ENCODE results near the gene PDCL3. TPM values are rescaled to one million over a fixed set of nuclear protein-coding genes. Genes with fewer than 3 reads are reported as not detected.

PDCL3 gene
- polyA plus RNA-seq, 2 of the 4 experiments (the other 2 are of a cell fraction) = 63.1 to 64.1 TPM

DNA sequence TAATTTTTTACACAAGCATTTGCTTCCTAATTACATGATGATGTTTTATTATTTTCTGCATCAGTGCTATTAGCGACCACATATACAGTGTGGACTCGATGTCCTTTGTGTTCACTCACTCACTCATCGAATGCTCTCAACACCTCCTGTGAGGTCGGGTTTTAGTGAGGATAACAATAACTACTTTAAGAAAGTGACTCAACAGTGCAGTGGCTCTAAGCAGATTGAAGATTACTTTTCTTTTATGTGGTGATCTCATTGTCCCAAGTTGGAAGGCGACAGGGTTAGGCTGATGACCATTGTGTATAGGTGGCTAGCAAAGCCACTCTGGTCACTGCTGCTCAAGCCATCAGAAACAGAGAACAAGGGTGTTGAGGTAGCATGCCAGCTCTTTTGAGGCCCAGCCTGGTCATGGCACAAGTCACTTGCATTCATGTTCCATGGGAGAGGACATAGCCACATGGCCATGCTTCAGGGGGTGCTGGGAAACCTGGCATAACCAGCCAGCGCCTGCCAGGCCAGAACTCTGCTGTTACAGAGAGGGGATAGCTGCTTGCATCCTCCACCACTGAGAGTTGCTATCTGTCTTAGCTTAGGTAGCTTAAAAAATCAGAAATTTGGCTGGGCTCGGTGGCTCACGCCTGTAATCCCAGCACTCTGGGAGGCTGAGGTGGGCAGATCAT, 60.4 kb downstream of the PDCL3 start:
- CTCF ChIA-PET = interaction anchor here (0.6 to 1.3 kb wide), 3 partner anchors 14 to 803 kb away, joined by 3 to 5 read pairs (median 4); no protein-coding TSS in a partner anchor
- H3K4me1 ChIP-seq = no peaks in the 10 kb centered on the region
- no peak for DNase-seq (ENCODE audit: low read depth in 1 of 2, low spot score in 1 of 2)
- H3K9me3 ChIP-seq = peaks cover 4% of the 10 kb centered on the region; the same call in 2 of the 3 replicates
- POLR2A ChIA-PET = no interaction called here
- H3K4me2 ChIP-seq = no peak overlapping the region
- no peak overlapping the region for H3K27ac ChIP-seq
- no peak for FAIRE-seq
- no peak overlapping the region for H3K4me3 ChIP-seq
- 70% methylated on average over 8 of the region's 8 CpGs for WGBS (ENCODE audit: missing lambda C conversion rate)
- TF ChIP-seq, protein P1, sequence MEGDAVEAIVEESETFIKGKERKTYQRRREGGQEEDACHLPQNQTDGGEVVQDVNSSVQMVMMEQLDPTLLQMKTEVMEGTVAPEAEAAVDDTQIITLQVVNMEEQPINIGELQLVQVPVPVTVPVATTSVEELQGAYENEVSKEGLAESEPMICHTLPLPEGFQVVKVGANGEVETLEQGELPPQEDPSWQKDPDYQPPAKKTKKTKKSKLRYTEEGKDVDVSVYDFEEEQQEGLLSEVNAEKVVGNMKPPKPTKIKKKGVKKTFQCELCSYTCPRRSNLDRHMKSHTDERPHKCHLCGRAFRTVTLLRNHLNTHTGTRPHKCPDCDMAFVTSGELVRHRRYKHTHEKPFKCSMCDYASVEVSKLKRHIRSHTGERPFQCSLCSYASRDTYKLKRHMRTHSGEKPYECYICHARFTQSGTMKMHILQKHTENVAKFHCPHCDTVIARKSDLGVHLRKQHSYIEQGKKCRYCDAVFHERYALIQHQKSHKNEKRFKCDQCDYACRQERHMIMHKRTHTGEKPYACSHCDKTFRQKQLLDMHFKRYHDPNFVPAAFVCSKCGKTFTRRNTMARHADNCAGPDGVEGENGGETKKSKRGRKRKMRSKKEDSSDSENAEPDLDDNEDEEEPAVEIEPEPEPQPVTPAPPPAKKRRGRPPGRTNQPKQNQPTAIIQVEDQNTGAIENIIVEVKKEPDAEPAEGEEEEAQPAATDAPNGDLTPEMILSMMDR (IDR thresholded peaks at IDR 0.05) = no peak
- TF ChIP-seq BHLHE40 (IDR thresholded peaks at IDR 0.05; ENCODE audit: low read depth, low read length) = no peak
- no peak for TF ChIP-seq RCOR1 (IDR thresholded peaks at IDR 0.05; ENCODE audit: low read depth, low read length)
- no peak for TF ChIP-seq TP53 (CRISPR knock-in tag; IDR thresholded peaks at IDR 0.05)
- TF ChIP-seq, protein P2, sequence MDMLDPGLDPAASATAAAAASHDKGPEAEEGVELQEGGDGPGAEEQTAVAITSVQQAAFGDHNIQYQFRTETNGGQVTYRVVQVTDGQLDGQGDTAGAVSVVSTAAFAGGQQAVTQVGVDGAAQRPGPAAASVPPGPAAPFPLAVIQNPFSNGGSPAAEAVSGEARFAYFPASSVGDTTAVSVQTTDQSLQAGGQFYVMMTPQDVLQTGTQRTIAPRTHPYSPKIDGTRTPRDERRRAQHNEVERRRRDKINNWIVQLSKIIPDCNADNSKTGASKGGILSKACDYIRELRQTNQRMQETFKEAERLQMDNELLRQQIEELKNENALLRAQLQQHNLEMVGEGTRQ (IDR thresholded peaks at IDR 0.05) = no peak
- TF ChIP-seq, protein P3, sequence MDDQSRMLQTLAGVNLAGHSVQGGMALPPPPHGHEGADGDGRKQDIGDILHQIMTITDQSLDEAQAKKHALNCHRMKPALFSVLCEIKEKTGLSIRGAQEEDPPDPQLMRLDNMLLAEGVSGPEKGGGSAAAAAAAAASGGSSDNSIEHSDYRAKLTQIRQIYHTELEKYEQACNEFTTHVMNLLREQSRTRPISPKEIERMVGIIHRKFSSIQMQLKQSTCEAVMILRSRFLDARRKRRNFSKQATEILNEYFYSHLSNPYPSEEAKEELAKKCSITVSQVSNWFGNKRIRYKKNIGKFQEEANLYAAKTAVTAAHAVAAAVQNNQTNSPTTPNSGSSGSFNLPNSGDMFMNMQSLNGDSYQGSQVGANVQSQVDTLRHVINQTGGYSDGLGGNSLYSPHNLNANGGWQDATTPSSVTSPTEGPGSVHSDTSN (IDR thresholded peaks at IDR 0.05) = no peak
- no peak for TF ChIP-seq JUNB (IDR thresholded peaks at IDR 0.05)
- no peak for TF ChIP-seq RNF2 (IDR thresholded peaks at IDR 0.05; ENCODE audit: borderline replicate concordance, low read depth)
- no peak for TF ChIP-seq MAFK (IDR thresholded peaks at IDR 0.05; ENCODE audit: partially characterized antibody)
- TF ChIP-seq FOSL2 (IDR thresholded peaks at IDR 0.05) = no peak
- TF ChIP-seq FOSL2 (CRISPR knock-in tag; IDR thresholded peaks at IDR 0.05) = no peak
- no peak for ATAC-seq

DNA sequence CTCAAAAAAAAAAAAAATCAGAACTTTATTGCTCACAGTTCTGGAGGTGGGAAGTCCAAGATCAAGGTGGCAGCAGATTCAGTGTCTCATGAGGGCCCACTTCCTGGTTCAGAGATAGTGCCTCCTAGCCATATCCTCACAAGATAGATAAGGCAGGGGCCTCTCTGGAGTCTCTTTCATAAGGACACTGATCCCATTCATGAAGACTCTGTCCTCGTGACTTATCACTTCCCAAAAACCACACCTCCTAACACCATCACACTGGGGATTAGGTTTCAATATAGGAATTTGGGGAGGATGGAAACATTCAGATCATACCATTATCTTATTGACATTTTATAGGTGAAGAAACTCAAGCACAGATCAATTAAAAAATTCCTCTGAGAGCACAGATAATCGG, 61.1 kb downstream of the PDCL3 start:
- H3K4me2 ChIP-seq = no peak overlapping the region
- no peak for DNase-seq (ENCODE audit: low read depth in 1 of 2, low spot score in 1 of 2)
- no peak overlapping the region for H3K27ac ChIP-seq
- no peak for FAIRE-seq
- no peak overlapping the region for H3K4me3 ChIP-seq
- no peaks in the 10 kb centered on the region for H3K4me1 ChIP-seq
- CTCF ChIA-PET = interaction anchor here (0.6 kb wide), 1 partner anchor 238 kb away, joined by 3 read pairs; no protein-coding TSS in a partner anchor
- POLR2A ChIA-PET = no interaction called here
- no peak for TF ChIP-seq EHMT2 (IDR thresholded peaks at IDR 0.05; ENCODE audit: low read depth)
- TF ChIP-seq HOXB13 (CRISPR knock-in tag; IDR thresholded peaks at IDR 0.05; ENCODE audit: low read depth) = no peak
- no peak for TF ChIP-seq TP53 (CRISPR knock-in tag; IDR thresholded peaks at IDR 0.05)
- no peak for TF ChIP-seq ZFP36 (IDR thresholded peaks at IDR 0.05; ENCODE audit: borderline replicate concordance, partially characterized antibody)
- TF ChIP-seq, protein P4, sequence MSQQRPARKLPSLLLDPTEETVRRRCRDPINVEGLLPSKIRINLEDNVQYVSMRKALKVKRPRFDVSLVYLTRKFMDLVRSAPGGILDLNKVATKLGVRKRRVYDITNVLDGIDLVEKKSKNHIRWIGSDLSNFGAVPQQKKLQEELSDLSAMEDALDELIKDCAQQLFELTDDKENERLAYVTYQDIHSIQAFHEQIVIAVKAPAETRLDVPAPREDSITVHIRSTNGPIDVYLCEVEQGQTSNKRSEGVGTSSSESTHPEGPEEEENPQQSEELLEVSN (IDR thresholded peaks at IDR 0.05; ENCODE audit: borderline replicate concordance, low read depth) = no peak
- no peak for TF ChIP-seq POLR2A (IDR thresholded peaks at IDR 0.05; ENCODE audit: low read length)
- TF ChIP-seq, protein P2 (IDR thresholded peaks at IDR 0.05) = no peak
- no peak for TF ChIP-seq ZNF302 (CRISPR knock-in tag; IDR thresholded peaks at IDR 0.05)
- no peak for TF ChIP-seq HOXB5 (CRISPR knock-in tag; IDR thresholded peaks at IDR 0.05)
- no peak for TF ChIP-seq SMC3 (IDR thresholded peaks at IDR 0.05)
- no peak for TF ChIP-seq RCOR1 (IDR thresholded peaks at IDR 0.05; ENCODE audit: low read depth, low read length)
- TF ChIP-seq, protein P5, sequence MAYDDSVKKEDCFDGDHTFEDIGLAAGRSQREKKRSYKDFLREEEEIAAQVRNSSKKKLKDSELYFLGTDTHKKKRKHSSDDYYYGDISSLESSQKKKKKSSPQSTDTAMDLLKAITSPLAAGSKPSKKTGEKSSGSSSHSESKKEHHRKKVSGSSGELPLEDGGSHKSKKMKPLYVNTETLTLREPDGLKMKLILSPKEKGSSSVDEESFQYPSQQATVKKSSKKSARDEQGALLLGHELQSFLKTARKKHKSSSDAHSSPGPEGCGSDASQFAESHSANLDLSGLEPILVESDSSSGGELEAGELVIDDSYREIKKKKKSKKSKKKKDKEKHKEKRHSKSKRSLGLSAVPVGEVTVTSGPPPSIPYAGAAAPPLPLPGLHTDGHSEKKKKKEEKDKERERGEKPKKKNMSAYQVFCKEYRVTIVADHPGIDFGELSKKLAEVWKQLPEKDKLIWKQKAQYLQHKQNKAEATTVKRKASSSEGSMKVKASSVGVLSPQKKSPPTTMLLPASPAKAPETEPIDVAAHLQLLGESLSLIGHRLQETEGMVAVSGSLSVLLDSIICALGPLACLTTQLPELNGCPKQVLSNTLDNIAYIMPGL (CRISPR knock-in tag; IDR thresholded peaks at IDR 0.05; ENCODE audit: borderline replicate concordance) = no peak
- TF ChIP-seq, protein P6, sequence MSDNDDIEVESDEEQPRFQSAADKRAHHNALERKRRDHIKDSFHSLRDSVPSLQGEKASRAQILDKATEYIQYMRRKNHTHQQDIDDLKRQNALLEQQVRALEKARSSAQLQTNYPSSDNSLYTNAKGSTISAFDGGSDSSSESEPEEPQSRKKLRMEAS (IDR thresholded peaks at IDR 0.05) = no peak
- ATAC-seq = no peak
- H3K9me3 ChIP-seq = peaks cover 4% of the 10 kb centered on the region; the same call in 2 of the 3 replicates
- 56% methylated on average over 2 of the region's 2 CpGs for WGBS (ENCODE audit: missing lambda C conversion rate)
